Adrenal gland (tissue), 5 donors: ENCODE data around the gene DHRS4L2.

Experiments used
- POLR2A ChIP-seq, 2 donors: fragments of 450-650 bp; IDR thresholded peaks; one replicate each; pipeline ENCODE4 v1.6.1; 2017; ENCODE audit warnings: antibody characterized with exemption in 2 of 2, mild to moderate bottlenecking in 2 of 2, moderate library complexity in 1 of 2
- TF ChIP-seq, protein P1 (sequence below), 6 experiments: fragments of 450-650 bp in 4 of 6; fragments of 200-600 bp in 2 of 6; sonication (generic) in 1 of 6; IDR thresholded peaks; 1 replicate in 5 of 6; 2 replicates in 1 of 6; pipeline versions ENCODE4 v1.5.1 to v1.8.0; 2016 to 2021; ENCODE audit warnings: antibody characterized with exemption in 6 of 6, mild to moderate bottlenecking in 2 of 6, moderate library complexity in 1 of 6
- donor health status: DM: no; HTN: no; CAD: no.

DNA sequence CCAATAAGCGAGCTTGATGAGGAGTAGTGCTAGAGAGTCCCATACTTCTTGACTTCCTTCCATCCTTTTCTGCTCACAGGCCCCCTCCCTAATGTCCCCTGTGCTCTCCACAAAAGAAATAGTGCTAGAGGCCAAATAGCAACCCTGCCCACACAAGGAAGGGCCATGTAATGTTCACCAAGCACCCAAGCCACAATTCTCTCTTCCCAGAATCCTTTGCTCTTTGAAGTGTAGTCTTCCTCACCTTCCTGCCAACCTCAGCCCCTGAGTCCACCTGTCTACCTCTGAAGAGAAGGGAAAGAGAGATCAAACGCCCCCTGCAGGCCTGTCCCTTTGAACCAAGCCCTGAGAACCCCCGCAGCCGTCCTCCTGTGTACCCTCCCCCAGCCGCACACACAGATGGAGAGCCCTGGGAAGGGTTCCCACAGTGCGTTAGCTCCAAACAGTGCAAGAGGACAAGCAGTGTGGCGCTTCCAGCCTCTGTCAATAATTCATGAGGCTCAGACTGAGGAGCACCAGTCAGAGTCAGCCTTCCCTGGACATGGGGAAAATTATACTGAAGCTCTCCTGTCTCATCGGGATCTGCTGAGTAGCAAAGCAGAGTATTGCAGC, 37.0 kb upstream of the DHRS4L2 start:
- TF ChIP-seq, protein P1, sequence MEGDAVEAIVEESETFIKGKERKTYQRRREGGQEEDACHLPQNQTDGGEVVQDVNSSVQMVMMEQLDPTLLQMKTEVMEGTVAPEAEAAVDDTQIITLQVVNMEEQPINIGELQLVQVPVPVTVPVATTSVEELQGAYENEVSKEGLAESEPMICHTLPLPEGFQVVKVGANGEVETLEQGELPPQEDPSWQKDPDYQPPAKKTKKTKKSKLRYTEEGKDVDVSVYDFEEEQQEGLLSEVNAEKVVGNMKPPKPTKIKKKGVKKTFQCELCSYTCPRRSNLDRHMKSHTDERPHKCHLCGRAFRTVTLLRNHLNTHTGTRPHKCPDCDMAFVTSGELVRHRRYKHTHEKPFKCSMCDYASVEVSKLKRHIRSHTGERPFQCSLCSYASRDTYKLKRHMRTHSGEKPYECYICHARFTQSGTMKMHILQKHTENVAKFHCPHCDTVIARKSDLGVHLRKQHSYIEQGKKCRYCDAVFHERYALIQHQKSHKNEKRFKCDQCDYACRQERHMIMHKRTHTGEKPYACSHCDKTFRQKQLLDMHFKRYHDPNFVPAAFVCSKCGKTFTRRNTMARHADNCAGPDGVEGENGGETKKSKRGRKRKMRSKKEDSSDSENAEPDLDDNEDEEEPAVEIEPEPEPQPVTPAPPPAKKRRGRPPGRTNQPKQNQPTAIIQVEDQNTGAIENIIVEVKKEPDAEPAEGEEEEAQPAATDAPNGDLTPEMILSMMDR (IDR thresholded peaks at IDR 0.05) = no peak
- no peak for TF ChIP-seq POLR2A (IDR thresholded peaks at IDR 0.05)
